H1 (cell line): ENCODE data around the gene RXRA. TPM values are rescaled to one million over a fixed set of nuclear protein-coding genes. Genes with fewer than 3 reads are reported as not detected.

Experiments used
- CTCF ChIA-PET: fragments of 300-600 bp; sonication (Branson Sonifier 250); formaldehyde crosslinking; loops from one replicate; lab custom pipeline; 2021; ENCODE audit not compliant: partially characterized antibody; lab: Charles Lee
- POLR2A ChIA-PET: fragments of 300-600 bp; sonication (Branson Sonifier 250); formaldehyde crosslinking; loops from one replicate; lab custom pipeline; 2021; ENCODE audit warnings: inconsistent platforms; ENCODE audit not compliant: partially characterized antibody; lab: Charles Lee
- DNase-seq, 2 experiments: peaks; one replicate each; pipeline versions ENCODE4 v3.0.0 to v3.0.0-alpha.2; 2010 to 2022; ENCODE audit warnings: low spot score in 2 of 2, low read depth in 1 of 2, mixed read lengths in 1 of 2
- FAIRE-seq: peaks from 2 replicates; lab custom pipeline; 2011; peaks lifted over from hg19 to GRCh38; lab: Jason Lieb, UNC
- H2AFZ ChIP-seq: 2 replicates; pipeline ENCODE4 v1.8.1; 2012; ENCODE audit warnings: low read length, inconsistent platforms
- H2AK5ac ChIP-seq: 2 replicates; pipeline ENCODE4 v1.6.1; 2013; ENCODE audit warnings: low read depth, low read length
- H2BK120ac ChIP-seq: replicated peaks from 2 replicates; pipeline ENCODE3; 2013; ENCODE audit warnings: low read depth, low read length, inconsistent platforms
- H2BK12ac ChIP-seq: 2 replicates; pipeline ENCODE4 v1.6.1; 2013; ENCODE audit warnings: low read depth, low read length
- H2BK15ac ChIP-seq: 2 replicates; pipeline ENCODE4 v1.6.1; 2013; ENCODE audit warnings: low read length
- H2BK20ac ChIP-seq: 2 replicates; pipeline ENCODE4 v1.6.1; 2013; ENCODE audit warnings: low read length
- H2BK5ac ChIP-seq: 2 replicates; pipeline ENCODE4 v1.6.1; 2013; ENCODE audit warnings: low read depth, low read length
- H3K14ac ChIP-seq: 2 replicates; pipeline ENCODE4 v1.6.1; 2013; ENCODE audit warnings: inconsistent platforms; ENCODE audit not compliant: insufficient read length
- H3K18ac ChIP-seq: 2 replicates; pipeline ENCODE4 v1.6.1; 2013; ENCODE audit warnings: low read length; ENCODE audit errors: extremely low read depth
- H3K23ac ChIP-seq: 2 replicates; pipeline ENCODE4 v1.6.1; 2013; ENCODE audit warnings: inconsistent platforms; ENCODE audit not compliant: insufficient read length
- H3K23me2 ChIP-seq: 2 replicates; pipeline ENCODE4 v1.6.1; 2013; ENCODE audit warnings: low read depth, low read length
- H3K27ac ChIP-seq: 2 replicates; pipeline ENCODE4 v1.6.1; 2011; ENCODE audit warnings: low read depth, low read length, inconsistent platforms
- H3K27me3 ChIP-seq, 4 experiments: replicated peaks in 1 of 4; 1 replicate in 1 of 4; 2 replicates in 3 of 4; pipeline versions ENCODE4 v1.6.1 to v1.8.1; 2011 to 2013; ENCODE audit warnings: low read length in 3 of 4, mild to moderate bottlenecking in 3 of 4, inconsistent platforms in 2 of 4, mixed read lengths in 2 of 4, moderate library complexity in 1 of 4; ENCODE audit not compliant: control insufficient read depth in 3 of 4, insufficient read depth in 3 of 4; ENCODE audit errors: extremely low read depth in 1 of 4
- H3K36me3 ChIP-seq, 4 experiments: 2 replicates each; pipeline versions ENCODE4 v1.6.1 to v1.8.1; 2011 to 2013; ENCODE audit warnings: mild to moderate bottlenecking in 4 of 4, low read length in 3 of 4, moderate library complexity in 2 of 4, control low read depth in 1 of 4, inconsistent platforms in 1 of 4; ENCODE audit not compliant: insufficient read depth in 4 of 4, control insufficient read depth in 2 of 4
- H3K4ac ChIP-seq: replicated peaks from 2 replicates; pipeline ENCODE3; 2013; ENCODE audit warnings: low read length, low read depth, mixed read lengths, inconsistent platforms; ENCODE audit not compliant: insufficient read length
- H3K4me1 ChIP-seq, 4 experiments: replicated peaks in 1 of 4; 1 replicate in 1 of 4; 2 replicates in 3 of 4; pipeline versions ENCODE4 v1.6.1 to v1.8.1; 2011 to 2013; ENCODE audit warnings: low read length in 3 of 4, inconsistent platforms in 2 of 4, mixed read lengths in 1 of 4; ENCODE audit not compliant: insufficient read depth in 4 of 4, control insufficient read depth in 3 of 4
- H3K4me2 ChIP-seq, 2 experiments: 2 replicates each; pipeline versions ENCODE4 v1.6.1 to v1.8.1; 2011 to 2013; ENCODE audit warnings: low read depth in 2 of 2, low read length in 2 of 2, control low read depth in 1 of 2, inconsistent platforms in 1 of 2, mild to moderate bottlenecking in 1 of 2; ENCODE audit not compliant: insufficient read depth in 1 of 2
- H3K4me3 ChIP-seq, 4 experiments: fragments of 200-600, 300-600 bp in 1 of 4; sonication (generic), shearing (Covaris generic), sonication (Bioruptor Twin) in 1 of 4; 2 replicates each; pipeline versions ENCODE4 v1.5.1 to v1.8.1; 2011 to 2016; ENCODE audit warnings: low read length in 4 of 4, low read depth in 3 of 4, control low read depth in 2 of 4, inconsistent platforms in 2 of 4, mild to moderate bottlenecking in 2 of 4, mixed read lengths in 1 of 4, moderate library complexity in 1 of 4; ENCODE audit not compliant: insufficient read depth in 2 of 4; ENCODE audit errors: extremely low read depth in 1 of 4
- H3K56ac ChIP-seq: replicated peaks from 2 replicates; pipeline ENCODE3; 2013; ENCODE audit warnings: low read depth, mild to moderate bottlenecking, mixed read lengths, low read length, inconsistent platforms; ENCODE audit not compliant: insufficient read length
- H3K79me1 ChIP-seq: 2 replicates; pipeline ENCODE4 v1.6.1; 2013; ENCODE audit warnings: low read depth, low read length, control low read depth
- H3K79me2 ChIP-seq, 2 experiments: 2 replicates each; pipeline versions ENCODE4 v1.6.1 to v1.8.1; 2012 to 2013; ENCODE audit warnings: low read length in 2 of 2, mild to moderate bottlenecking in 2 of 2, inconsistent platforms in 1 of 2; ENCODE audit not compliant: insufficient read depth in 2 of 2, control insufficient read depth in 1 of 2
- H3K9ac ChIP-seq, 4 experiments: replicated peaks in 1 of 4; 1 replicate in 1 of 4; 2 replicates in 3 of 4; pipeline versions ENCODE4 v1.6.1 to v1.8.1; 2011 to 2013; ENCODE audit warnings: low read depth in 3 of 4, low read length in 3 of 4, control low read depth in 2 of 4, mild to moderate bottlenecking in 2 of 4, moderate library complexity in 2 of 4, inconsistent platforms in 1 of 4; ENCODE audit errors: extremely low read depth in 1 of 4
- H3K9me3 ChIP-seq, 2 experiments: 2 replicates each; pipeline versions ENCODE4 v1.6.1 to v1.8.1; 2012 to 2013; ENCODE audit warnings: mild to moderate bottlenecking in 2 of 2, moderate library complexity in 2 of 2, control low read depth in 1 of 2, inconsistent platforms in 1 of 2, low read depth in 1 of 2, low read length in 1 of 2, mixed read lengths in 1 of 2; ENCODE audit not compliant: insufficient read depth in 2 of 2
- H4K20me1 ChIP-seq, 2 experiments: replicated peaks in 1 of 2; 2 replicates each; pipeline versions ENCODE3 to v1.8.1; 2011 to 2013; ENCODE audit warnings: inconsistent platforms in 2 of 2, low read length in 2 of 2, mild to moderate bottlenecking in 1 of 2; ENCODE audit not compliant: insufficient read depth in 2 of 2, control insufficient read depth in 1 of 2
- H4K5ac ChIP-seq: 2 replicates; pipeline ENCODE4 v1.6.1; 2013; ENCODE audit warnings: low read length, low read depth, mixed read lengths, inconsistent platforms; ENCODE audit not compliant: insufficient read length
- H4K8ac ChIP-seq: 2 replicates; pipeline ENCODE4 v1.8.0; 2013; ENCODE audit warnings: mild to moderate bottlenecking, moderate library complexity, low read length, inconsistent platforms; ENCODE audit not compliant: insufficient read depth; ENCODE audit errors: extremely low read depth
- H4K91ac ChIP-seq: replicated peaks from 2 replicates; pipeline ENCODE3; 2013; ENCODE audit warnings: low read length, mixed read lengths, inconsistent platforms; ENCODE audit not compliant: insufficient read length
- HDAC6 ChIP-seq: IDR thresholded peaks from one replicate; pipeline ENCODE4 v1.7.1; 2012; ENCODE audit warnings: low read depth, mild to moderate bottlenecking, inconsistent platforms, low read length, moderate library complexity
- POLR2AphosphoS5 ChIP-seq: IDR thresholded peaks from 2 replicates; pipeline ENCODE4 v1.6.1; 2011; ENCODE audit warnings: low read depth, low read length
- TAF7 ChIP-seq: optimal IDR thresholded peaks from 2 replicates; pipeline ENCODE3; 2011; ENCODE audit warnings: low read depth, mild to moderate bottlenecking, inconsistent platforms, low read length, moderate library complexity, borderline replicate concordance
- WGBS, 2 experiments: shearing (Covaris generic) in 1 of 2; methylation state at CpG; one replicate each; pipeline versions ENCODE4 v1.1.6 to v1.1.7; 2013 to 2015; ENCODE audit warnings: low lambda C conversion rate in 2 of 2, mixed read lengths in 2 of 2, inconsistent platforms in 1 of 2, low coverage in 1 of 2, missing lambda C conversion rate in 1 of 2; ENCODE audit not compliant: insufficient replicate concordance in 2 of 2, insufficient coverage in 1 of 2, insufficient read length in 1 of 2; ENCODE audit errors: extremely low coverage in 1 of 2, missing lambda C conversion rate in 1 of 2; 5-methylcytosine and 5-hydroxymethylcytosine counted together
- polyA plus RNA-seq, 7 experiments: library from polyadenylated mRNA; depleted of rRNA in 3 of 7; stranded (reverse) in 5 of 7; unstranded in 2 of 7; fragments of >200 nt in 5 of 7; fragments of 200-250 nt in 2 of 7; gene quantifications; 1 replicate in 5 of 7; 2 replicates in 1 of 7; 4 replicates in 1 of 7; pipeline versions ENCODE4 v1.2.1 to v1.2.3, GENCODE V29; 2011 to 2013; ENCODE audit warnings: missing spikeins in 2 of 7, mixed read lengths in 2 of 7
- total RNA-seq: library from RNA; stranded (reverse); fragmentation: NEBNext Ultra II Directional; extraction: Animal tissue kit (Norgen Biotek cat#: 25700); gene quantifications from 2 replicates; pipeline ENCODE4 v1.2.1, GENCODE V29; 2021

Gene RXRA
- total and polyA plus RNA-seq, 2 of the 8 experiments (the other 6 are each of a cell fraction or from before 2014, with no cell fraction given): 9.8 to 29.4 TPM

- POLR2A ChIA-PET: interaction anchor here (1.1 kb wide), 1 partner anchor 12 kb away, joined by 3 read pairs; no protein-coding TSS in a partner anchor
- CTCF ChIA-PET: no interaction called here
- Histone ChIP-seq H4K8ac (no peak overlapping the region), H3K9me3 (no peaks in the 10 kb centered on the region), H3K4me1 (peaks cover 0 to 5% (median 0%) of the 10 kb centered on the region in 4 experiments; a peak in 1 of 7 replicates), H3K4ac (no peak overlapping the region), H3K18ac (no peak overlapping the region), H4K5ac (no peak overlapping the region), H3K14ac (no peak overlapping the region), H3K79me1 (peaks cover 44% of the 10 kb centered on the region), H4K91ac (no peak overlapping the region), H3K4me2 (no peak overlapping the region), H2BK5ac (0 out of 2 replicates have a peak overlapping the region, but pooled peaks have one; percentile 30), H3K23me2 (no peaks in the 10 kb centered on the region; the same call in 1 of the 2 replicates), H3K9ac (no peak overlapping the region), H3K27ac (no peak overlapping the region), H2BK12ac (no peak overlapping the region), H3K23ac (no peak overlapping the region), H3K27me3 (no peaks in the 10 kb centered on the region), H2AK5ac (no peak overlapping the region), H2BK15ac (no peak overlapping the region), H3K79me2 (peaks cover 3 to 93% of the 10 kb centered on the region in 2 experiments; a peak in 3 of 4 replicates), H2AFZ (no peak overlapping the region), H3K4me3 (no peak overlapping the region), H2BK120ac (no peak overlapping the region), H3K36me3 (no peaks in the 10 kb centered on the region), H3K56ac (no peak overlapping the region), H4K20me1 (peaks cover 18 to 48% of the 10 kb centered on the region in 2 experiments), H2BK20ac (no peak overlapping the region)
- DNase-seq (no peak), FAIRE-seq (no peak)
- WGBS, 2 experiments: 89% methylated on average over 8 of the region's 8 CpGs; no CpG with 5 or more reads in 1 of the 2 experiments
- no peak for TF ChIP-seq POLR2AphosphoS5
- TF ChIP-seq TAF7: no peak
- no peak for TF ChIP-seq HDAC6
Observed at GRCh38 chr9:134336924-134337323, 10.7 kb downstream of the RXRA start.
